Right forelimb (tissue), 1 donor: Measurements from ENCODE around the gene TP53I13.

ENCODE experiments used
- DNase-seq: peaks from one replicate; pipeline ENCODE4 v3.0.0-alpha.2; 2018

The TP53I13 gene

DNA sequence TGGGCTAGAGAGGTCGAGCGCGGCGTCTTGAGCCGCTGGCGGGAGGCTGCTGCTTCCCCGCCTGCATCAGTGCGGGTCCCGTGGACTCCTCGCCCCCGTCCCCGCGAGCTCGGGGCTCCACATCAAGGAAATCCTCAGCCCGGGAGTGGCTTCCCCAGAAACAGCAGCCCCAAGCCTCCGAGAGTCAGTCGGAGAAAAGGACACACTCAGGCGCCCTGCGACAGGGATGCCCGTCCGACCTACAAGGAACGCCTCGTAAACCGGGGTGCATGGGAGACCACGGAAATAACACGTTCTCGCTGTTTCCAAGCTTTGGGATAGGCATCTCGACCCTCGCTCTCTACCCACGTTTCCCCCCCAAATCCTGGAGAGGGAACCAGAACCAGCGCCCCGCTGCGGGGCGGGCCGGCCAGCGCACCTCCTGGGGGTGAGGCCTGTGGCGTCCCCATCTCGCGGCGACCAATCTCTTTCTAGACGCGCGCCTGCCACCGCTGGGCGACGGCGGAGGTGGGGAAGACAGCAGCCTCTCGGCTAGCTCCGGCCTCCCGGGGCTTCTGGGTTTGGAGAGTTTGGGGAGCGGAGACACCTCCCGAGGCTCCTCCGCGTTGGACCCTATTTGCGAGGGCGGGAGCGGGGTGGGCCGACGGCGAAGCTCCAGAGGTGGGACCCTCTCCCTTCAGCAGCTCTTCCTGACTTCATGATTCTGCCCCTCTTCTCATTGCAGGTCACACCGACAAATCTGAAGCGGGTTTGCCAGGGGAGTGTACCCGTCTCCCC lies 759 bp upstream of the TP53I13 start:
- DNase-seq, result no peak

DNA sequence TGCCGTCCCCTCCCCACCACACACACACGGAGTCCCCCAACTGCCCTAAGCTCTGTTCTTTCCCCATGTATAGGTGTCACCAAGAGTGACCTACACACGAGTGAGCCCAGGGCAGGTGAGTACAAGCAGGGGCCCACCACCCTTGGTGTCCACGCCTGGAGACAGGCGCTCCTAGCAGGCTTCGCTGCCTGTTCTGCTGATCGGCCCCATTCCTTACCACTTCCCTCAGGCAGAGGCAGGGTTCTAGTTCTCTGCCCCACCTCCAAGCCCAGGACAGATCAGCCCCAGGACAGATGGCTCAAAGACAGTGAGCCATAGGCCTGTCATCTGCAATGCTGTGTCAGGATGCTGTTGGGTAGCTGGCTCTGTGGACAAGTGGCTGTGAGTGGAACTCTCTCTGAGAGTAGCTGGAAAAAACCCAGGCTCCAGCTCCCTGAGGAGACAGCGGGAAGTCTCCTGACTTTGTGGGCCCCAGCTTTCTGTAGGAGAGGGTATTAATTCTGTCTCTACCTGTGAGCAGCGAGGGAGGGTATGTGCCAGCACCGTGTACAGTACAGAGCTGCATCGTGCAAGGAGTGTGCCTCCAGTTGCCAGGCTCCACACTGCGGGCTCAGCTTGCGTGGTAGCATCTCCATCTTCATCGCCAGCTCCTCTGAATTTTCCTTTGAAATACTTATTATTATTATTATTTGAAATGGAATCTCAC lies 897 bp downstream of the TP53I13 start:
- DNase-seq, result no peak

DNA sequence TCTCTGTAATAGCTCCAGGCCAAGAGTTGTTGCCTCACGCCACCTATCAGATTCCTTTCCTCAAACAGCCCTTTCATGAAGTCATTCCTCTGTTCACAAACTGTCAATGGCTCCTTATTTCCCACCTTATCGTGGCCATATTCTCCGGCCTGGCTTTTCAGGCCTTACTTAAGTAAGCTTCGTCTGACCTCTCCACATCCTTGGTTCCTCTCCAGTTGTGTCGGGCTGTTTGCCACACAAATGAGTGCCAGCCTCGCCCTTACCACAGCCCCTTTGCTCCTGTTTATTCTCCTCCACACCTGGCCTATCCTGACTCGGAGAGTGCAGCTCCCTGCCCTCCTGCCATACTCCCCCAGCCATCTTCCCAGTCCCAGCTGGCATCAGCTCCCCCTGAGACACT lies 2.0 kb downstream of the TP53I13 start:
- DNase-seq, result no peak

DNA sequence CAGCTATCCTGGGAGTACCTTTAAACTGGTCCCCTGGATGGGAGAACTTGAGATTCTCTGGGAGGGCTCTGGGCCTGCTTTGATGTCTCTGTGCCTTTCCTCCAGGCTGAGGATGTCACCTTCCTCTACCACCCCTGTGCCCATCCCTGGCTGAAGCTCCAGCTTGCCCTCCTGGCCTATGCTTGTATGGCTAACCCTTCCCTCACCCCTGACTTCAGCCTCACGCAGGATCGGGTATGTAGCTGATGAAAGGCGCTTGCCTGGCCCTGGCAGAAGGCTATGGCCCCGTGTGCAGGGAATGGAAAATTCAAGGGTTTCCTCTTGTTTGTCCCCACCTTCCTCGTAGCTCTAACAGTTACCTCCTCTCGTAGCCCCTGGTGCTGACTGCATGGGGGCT lies 3.0 kb downstream of the TP53I13 start:
- DNase-seq, result no peak

DNA sequence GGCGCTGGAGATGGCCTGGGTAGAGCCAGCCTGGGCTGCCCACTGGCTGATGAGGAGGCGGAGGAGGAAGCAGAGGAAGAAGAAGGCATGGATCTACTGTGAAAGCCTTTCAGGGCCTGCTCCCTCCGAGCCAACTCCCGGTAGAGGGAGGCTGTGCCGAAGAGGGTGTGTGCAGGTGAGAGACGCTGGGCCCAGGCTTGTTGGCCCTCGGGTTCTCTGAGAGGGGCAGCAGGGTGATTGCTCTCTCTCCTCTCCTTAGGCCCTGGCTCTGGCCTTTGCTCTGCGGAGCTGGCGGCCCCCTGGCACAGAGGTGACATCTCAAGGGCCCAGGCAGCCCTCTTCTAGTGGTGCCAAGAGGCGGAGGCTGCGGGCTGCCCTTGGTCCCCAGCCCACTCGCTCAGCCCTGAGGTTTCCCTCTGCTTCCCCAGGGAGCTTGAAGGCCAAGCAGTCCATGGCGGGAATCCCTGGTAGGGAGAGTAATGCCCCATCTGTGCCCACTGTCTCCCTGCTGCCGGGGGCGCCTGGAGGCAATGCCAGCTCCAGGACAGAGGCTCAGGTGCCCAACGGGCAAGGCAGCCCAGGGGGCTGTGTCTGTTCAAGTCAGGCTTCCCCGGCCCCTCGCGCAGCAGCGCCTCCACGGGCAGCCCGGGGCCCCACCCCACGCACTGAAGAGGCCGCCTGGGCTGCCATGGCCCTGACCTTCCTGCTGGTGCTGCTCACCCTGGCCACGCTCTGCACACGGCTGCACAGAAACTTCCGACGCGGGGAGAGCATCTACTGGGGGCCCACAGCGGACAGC lies 3.6 kb downstream of the TP53I13 start:
- DNase-seq, result no peak

DNA sequence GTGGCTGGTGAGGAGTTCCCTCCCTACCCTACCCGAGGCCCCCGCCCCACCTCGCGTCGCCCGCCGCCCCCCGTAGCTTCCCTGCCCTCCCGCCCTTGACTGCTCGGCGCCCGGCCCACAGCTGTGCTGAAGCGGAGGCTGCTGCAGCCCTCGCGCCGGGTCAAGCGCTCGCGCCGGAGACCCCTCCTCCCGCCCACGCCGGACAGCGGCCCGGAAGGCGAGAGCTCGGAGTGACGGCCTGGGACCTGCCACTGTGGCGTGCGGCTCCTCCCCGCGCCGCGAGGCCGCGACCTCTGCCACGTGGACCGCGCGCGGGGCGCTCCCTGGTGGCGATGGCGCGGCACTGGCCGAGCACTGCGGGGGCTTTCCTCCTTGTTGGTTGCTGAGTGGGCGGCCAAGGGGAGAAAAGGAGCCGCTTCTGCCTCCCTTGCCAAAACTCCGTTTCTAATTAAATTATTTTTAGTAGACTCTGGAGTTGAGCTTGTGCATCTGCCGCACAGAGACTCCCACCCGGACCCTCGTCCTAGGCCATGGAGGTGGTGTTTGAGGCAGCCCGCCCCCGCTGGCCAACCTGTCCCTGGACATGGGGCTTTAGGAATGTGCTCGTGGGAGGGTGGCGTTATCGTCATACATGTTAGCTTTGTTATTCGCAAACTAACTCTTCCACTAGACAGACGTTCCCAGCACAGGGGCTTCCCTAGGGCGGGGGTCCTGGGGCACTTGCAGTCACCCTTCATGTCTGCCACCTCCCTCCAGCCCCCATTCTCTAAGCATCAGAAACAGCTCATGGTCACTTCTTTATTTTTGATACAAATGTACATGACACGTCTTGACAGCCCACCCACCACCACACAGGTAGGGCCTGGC lies 4.4 kb downstream of the TP53I13 start:
- DNase-seq, result peak; percentile 83

DNA sequence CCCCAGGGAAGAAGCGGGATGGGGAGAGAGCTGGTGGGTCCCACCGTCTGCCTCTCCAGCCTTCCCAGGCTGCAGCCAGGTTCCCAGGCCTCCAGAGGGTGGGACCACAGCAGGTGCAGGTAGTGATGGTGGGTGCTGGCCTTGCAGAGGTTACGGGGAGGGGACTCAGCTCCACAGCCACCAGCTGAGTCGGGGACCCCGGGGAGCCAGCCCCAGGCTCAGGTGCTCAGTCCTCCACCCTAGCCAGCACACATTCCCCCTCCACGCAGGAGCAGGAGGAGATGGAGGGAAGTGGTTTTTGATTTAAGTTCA lies 5.0 kb downstream of the TP53I13 start:
- peak; percentile 48 for DNase-seq

DNA sequence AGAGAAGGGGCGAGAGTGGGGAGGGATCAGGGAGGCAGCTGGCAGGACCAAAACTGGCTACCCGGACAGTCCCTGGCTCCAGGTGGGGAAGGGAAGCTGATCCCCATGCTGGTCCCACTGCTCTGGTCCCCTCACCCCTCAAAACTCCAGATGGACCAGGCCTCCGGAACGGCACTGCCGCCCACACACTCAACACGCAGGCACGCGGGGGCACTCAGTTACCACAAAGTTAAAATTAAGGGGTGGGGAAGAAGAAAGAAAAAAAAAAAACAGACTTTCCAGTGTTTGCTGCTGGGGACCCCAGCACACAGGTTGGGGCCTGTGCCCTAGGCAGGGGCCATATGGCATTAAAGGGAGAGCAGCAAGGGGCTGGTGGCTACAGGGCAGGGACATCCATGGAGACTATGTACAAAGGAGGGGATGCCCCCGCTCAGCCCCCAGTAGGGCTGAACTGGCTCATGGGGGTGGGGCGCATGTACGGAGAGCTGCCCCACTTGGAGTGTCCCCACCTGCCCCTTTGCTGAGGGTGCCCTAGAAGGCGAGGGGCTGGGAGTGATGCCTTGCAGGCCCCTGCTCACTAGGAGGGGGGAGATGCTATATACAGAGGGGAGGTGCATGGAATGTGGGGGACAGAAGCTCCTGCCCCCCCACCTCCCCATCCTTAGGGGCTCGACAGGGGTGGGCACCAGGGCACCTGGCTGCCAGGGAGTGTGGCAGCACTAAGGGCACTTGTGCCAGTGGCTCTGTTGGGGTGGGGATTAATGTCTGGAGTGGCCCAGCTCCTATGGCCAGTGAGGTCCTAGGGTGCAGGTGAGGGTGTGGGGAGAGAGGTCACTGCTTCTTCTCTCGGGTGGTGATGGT lies 5.6 kb downstream of the TP53I13 start:
- DNase-seq, result no peak

DNA sequence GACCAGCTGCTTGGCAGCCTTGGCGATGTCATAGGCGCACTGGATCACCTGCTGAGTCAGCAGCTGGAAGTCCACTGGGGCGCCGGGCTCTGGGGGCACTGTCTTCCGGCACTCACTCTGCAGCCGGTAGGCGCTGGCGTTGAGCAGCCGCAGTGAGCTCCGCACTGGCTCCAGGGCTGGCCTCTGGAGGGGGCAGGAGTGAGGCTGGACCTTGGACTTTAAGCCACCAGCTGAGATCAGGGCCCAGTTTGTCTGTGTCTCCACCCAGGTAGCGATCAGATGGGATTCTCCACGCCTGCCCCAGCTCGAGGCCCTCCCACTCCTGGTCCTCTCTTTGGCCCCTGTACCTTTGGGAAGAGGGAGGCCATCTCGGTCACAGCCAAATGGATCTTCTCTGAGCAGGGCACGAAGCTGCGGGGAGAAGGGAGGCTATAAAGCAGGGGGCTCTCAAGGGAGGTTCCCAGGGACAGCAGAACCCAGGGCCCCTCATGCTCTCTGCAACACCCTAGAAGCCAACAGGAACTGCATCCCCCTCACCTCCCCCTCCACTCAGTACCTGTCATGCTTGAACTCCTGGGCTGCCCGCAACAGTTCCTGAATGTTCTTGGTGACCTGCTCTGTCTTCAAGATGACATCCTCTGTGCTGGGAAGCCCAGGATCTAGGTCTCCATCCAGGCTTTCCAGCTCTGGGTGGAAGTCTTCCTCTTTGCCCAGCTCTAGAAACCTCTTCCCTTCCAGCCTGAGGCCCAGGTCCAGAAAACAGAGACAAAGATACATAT lies 6.4 kb downstream of the TP53I13 start:
- no peak for DNase-seq

DNA sequence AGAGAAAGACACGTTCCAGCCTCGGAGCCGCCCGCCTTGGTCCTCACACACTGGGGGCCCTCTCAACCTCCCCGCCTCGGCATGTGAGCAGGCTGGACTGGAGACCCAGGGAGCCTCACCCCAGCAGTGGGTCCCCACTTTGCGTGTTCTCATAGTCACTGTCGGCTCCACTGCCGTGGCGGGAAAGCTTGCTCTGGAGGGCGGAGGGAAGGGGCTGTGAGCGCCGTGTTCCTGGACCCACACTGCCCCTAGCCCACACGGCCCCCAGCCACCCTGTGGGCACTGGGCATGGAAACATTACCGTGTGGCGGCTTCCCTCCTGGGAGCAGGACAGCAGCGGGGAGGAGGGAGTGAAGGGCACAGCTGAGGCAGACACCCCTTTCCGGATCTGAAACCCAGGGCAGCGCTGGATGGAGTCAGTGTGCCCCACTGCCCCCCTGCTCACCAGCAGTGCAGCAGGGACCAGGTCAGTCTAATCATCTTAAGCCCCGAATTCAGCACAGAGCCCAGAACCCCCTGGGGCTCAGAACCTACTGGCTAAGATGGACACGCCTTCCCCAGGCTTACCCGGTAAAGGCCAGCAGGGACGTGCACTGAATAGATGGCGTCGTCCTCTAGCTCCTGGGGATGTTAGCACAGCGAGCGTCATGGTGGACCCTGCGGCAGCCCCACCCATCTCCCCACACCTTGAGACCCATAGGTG lies 7.2 kb downstream of the TP53I13 start:
- DNase-seq, result no peak

DNA sequence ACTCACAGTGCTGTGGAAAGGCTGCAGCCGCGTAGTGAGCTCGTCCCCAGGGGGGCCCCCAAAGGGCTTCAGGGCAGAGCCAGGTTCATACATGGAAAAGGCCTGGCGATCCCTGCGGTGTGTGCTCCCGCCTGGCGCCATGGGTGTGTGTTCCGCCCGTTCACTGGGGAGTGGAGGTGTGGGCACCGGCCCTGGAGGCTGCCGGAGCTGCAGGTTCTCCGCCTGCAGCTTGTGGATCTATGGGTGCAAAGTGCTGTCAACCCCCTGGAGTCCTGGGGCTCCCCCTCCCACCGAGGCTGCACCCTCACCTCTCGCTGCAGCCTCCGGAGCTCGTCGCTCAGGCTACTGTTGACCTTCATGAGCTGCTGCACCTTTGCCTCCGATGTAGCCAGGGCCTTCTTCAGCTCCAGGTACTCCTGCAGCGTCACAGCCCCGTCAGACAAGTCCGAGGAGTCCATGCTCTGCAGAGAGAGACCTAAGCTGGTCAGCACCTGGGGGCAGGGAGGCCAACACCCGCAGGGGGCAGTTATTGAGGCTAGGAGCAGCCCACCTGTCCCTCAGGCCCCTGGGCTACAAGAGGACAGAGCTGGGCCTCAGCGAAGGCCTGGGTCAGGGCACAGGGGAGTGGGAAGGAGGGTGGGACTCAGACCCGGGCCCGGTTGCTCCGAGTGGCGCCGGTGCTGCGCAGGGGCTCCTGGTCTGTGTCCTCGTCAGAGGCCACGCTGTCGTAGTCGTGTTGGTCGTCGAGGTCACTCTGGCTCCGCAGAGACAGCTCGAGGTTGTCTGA lies 7.9 kb downstream of the TP53I13 start:
- DNase-seq, result no peak

DNA sequence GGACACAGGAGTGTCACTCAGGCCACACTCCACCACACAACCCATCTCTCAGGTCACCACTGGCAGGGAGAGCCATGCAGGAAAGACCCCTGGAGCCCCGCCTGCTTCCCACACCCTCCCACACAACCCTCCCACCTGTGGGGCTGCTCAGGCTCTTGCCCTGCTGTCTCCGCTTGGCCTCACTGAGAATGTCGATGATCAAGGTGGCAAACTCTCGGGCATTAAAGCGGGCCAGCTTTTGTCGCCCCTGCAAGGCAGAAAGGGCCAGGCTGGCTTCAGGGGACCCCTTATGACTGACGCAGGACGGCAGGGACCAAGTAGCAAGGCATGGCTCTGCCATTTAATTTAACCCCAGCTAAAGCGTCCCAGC lies 8.5 kb downstream of the TP53I13 start:
- no peak for DNase-seq

DNA sequence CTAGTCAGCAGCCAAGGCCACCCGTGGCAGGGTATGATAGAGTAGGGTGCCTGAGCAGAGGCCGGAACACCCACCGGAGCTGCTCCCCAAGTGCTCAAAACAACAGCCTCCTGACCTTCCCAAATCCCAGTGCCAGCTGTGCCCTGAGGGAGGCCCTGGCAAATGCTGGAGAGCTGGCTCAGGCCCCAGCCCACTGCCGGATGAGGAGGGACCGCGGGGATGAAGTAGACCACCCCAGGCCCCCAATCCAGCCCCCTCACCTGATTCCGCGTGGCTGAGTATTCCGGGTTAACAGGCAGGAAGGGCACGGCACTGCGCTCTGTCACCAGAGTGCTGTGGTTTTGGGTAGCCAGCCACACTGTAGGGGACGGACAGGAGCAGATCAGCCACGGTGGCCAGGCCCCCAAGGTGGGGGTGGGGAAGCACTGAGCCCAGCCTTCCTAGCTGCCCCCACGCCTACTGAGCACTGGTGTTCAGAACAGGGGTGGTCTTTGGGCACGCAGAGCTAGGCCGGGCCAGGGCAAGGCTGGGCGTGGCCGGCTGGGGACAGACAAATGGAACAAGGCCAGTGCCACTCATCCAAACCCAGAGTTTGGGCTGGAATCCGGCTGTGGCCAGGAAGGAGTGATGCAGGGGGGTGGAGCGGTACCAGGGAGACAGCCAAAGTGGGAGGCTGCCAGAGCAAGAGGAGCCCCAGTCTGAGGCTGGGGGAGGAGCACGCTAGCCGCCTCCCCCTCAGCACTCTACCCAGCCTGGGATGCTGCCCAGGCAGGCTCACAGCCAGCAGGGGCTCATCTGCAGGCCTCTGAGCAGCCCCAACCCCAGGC lies 9.1 kb downstream of the TP53I13 start:
- peak; percentile 79 for DNase-seq

DNA sequence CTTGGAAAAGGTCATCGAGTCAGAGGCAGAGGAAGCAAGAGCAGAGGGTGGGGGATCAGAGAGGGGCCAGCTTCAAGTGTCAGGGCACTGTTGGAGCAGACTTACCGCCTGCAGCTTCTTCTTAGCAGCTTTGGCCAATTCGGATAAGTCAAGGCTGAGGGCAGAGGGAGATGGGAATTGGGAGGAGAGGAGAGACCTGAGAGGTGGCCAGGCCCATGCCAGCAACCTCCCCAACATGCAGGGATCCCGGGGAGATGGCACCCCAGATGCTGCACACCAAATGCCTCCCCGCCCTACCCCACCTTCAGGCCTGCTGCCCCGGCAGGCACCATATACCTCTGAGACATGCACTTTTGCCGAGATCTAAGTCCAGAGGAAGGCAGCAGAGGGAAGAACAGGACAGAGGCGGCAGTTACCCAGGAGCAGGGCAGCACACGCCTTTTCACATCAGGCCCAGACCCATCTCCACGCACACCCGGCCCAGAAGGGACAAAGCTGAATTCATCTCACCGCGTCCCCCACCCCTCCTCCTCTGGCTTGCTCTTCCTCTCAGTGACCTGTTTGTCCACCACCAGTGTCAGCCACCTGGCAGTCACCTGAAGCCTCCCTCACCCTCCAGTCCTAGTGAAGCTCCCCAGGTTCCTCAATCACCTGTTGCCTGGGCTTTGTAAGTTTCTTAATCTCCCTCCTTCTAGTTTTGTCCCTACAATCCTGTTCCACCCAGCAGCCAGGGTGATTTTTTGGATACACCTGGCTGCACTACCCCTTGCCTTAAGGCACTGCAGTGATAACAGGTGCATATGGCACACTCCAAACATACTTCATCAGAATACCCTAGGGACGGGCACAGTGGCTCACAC lies 10.4 kb downstream of the TP53I13 start:
- no peak for DNase-seq

DNA sequence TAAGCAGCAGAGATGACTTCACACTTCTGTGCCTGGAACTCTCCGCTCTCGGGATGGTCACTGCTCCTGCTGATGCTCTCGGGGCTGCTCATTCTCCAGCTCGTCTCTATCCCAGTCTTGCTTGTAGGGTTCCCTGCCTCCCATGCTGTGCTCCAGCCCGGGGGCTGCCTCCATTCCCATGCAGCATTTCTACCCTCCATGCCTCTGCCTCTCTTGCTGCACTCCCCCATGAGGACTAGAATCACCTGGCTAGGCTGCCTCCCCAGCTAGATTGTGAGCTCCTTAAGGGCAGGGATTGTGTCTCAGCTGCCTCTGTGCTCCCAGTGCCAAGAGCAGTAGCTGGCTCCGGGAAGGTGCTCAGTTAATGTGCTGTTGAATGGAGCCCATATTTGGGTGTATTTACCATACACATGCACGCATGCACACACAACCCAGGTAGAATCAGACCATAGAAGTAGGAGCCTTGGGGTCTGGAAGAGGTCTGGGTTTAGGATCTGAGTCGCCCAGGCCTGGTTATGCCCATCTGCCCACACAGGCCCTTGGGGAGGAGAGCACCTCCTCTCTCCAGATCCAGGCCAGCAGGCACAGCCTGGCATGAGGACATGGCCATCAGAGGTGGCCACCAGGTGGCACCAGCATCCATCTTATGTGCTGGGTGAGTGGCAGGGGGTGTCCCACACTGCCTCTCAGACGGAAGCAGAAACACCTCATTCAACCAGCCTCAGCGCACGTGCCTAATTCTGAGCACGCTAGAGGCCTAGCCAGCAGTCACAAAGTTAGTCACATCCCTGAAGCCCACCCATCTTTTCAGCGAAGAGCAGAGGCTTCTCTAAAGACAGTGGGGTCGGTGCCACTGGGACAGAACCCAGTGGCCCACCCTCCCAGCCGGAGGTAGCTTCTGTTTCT lies 11.6 kb downstream of the TP53I13 start:
- DNase-seq, result peak; percentile 87

DNA sequence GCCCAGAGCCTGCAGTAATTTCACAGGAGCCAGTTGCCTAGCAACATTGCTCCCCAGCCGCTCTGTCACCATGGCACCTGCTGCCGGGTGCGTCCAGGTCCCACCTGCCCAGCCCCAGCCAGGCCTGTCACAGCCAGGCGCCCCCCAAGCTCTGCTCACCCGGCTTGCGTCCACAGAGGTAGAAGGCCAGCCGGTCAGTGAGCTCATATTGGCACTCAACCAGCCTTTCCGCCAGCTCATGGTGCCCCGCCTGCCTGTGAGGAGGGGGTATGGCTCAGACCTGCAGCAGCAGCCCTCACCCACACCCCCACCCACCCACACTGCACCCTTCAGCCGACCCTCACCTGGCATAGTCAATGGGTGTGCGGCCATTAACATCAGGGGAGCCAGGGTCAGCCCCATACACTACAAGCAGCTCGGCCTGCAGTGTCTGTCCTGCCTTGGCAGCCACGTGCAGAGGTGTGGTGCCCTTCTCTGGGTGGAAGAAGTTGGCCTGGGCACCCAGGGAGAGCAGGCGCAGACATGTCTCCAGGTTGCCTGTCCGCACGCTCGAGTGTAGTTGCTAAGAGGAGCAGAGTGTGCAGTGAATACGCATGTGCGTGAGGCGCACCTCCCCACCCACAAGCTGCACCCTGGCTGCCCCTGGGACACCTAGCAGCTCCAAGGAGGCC lies 13.2 kb downstream of the TP53I13 start:
- DNase-seq, result no peak
